GM23338 (cell line): ENCODE data around the gene ZNF740. TPM values are rescaled to one million over a fixed set of nuclear protein-coding genes. Genes with fewer than 3 reads are reported as not detected.

Experiments
- CTCF ChIP-seq, 2 experiments: fragments of 200-600 bp in 1 of 2; sonication (generic) in 1 of 2; conservative IDR thresholded peaks; 2 replicates each; pipeline versions ENCODE4 v1.5.1 to v1.6.1; 2016 to 2017; ENCODE audit warnings: antibody characterized with exemption in 2 of 2, low read depth in 2 of 2, mild to moderate bottlenecking in 2 of 2, moderate library complexity in 1 of 2
- EZH2 ChIP-seq: fragments of 200-600 bp; sonication (generic); IDR thresholded peaks from one replicate; pipeline ENCODE4 v1.8.0; 2017; ENCODE audit warnings: antibody characterized with exemption, mild to moderate bottlenecking, low read depth; ENCODE audit not compliant: unreplicated experiment
- JUNB ChIP-seq: IDR thresholded peaks from one replicate; pipeline ENCODE4 v1.6.1; 2016; ENCODE audit warnings: antibody characterized with exemption; ENCODE audit not compliant: unreplicated experiment
- NANOG ChIP-seq: IDR thresholded peaks from 2 replicates; pipeline ENCODE4 v1.6.1; 2016; ENCODE audit warnings: antibody characterized with exemption, borderline replicate concordance
- STAT1 ChIP-seq: IDR thresholded peaks from one replicate; pipeline ENCODE4 v1.6.1; 2016; ENCODE audit warnings: antibody characterized with exemption; ENCODE audit not compliant: unreplicated experiment
- polyA plus RNA-seq: library from polyadenylated mRNA; unstranded; fragments of >200 nt; fragmentation: Nextera tagmentation; extraction: Ambion mirVana; gene quantifications from 2 replicates; pipeline ENCODE4 v1.2.1, GENCODE V29; 2016
- total RNA-seq: library from RNA; depleted of rRNA; stranded (reverse); fragments of >200 nt; shearing (Covaris generic); gene quantifications from 2 replicates; pipeline ENCODE4 v1.2.3, GENCODE V29; 2014
- TF ChIP-seq, protein P1 (sequence below): fragments of 250-450 bp; sonication (Bioruptor Pico); IDR thresholded peaks from 2 replicates; pipeline ENCODE4 v1.5.0; 2020; ENCODE audit warnings: mild to moderate bottlenecking, moderate library complexity
- TF ChIP-seq, protein P2 (sequence below): IDR thresholded peaks from one replicate; pipeline ENCODE4 v1.6.1; 2018; ENCODE audit warnings: antibody characterized with exemption; ENCODE audit not compliant: unreplicated experiment

The ZNF740 gene
- total and polyA plus RNA-seq, 2 experiments from 2014 or later, result 2.6 to 13.0 TPM

- TF ChIP-seq, protein P1, sequence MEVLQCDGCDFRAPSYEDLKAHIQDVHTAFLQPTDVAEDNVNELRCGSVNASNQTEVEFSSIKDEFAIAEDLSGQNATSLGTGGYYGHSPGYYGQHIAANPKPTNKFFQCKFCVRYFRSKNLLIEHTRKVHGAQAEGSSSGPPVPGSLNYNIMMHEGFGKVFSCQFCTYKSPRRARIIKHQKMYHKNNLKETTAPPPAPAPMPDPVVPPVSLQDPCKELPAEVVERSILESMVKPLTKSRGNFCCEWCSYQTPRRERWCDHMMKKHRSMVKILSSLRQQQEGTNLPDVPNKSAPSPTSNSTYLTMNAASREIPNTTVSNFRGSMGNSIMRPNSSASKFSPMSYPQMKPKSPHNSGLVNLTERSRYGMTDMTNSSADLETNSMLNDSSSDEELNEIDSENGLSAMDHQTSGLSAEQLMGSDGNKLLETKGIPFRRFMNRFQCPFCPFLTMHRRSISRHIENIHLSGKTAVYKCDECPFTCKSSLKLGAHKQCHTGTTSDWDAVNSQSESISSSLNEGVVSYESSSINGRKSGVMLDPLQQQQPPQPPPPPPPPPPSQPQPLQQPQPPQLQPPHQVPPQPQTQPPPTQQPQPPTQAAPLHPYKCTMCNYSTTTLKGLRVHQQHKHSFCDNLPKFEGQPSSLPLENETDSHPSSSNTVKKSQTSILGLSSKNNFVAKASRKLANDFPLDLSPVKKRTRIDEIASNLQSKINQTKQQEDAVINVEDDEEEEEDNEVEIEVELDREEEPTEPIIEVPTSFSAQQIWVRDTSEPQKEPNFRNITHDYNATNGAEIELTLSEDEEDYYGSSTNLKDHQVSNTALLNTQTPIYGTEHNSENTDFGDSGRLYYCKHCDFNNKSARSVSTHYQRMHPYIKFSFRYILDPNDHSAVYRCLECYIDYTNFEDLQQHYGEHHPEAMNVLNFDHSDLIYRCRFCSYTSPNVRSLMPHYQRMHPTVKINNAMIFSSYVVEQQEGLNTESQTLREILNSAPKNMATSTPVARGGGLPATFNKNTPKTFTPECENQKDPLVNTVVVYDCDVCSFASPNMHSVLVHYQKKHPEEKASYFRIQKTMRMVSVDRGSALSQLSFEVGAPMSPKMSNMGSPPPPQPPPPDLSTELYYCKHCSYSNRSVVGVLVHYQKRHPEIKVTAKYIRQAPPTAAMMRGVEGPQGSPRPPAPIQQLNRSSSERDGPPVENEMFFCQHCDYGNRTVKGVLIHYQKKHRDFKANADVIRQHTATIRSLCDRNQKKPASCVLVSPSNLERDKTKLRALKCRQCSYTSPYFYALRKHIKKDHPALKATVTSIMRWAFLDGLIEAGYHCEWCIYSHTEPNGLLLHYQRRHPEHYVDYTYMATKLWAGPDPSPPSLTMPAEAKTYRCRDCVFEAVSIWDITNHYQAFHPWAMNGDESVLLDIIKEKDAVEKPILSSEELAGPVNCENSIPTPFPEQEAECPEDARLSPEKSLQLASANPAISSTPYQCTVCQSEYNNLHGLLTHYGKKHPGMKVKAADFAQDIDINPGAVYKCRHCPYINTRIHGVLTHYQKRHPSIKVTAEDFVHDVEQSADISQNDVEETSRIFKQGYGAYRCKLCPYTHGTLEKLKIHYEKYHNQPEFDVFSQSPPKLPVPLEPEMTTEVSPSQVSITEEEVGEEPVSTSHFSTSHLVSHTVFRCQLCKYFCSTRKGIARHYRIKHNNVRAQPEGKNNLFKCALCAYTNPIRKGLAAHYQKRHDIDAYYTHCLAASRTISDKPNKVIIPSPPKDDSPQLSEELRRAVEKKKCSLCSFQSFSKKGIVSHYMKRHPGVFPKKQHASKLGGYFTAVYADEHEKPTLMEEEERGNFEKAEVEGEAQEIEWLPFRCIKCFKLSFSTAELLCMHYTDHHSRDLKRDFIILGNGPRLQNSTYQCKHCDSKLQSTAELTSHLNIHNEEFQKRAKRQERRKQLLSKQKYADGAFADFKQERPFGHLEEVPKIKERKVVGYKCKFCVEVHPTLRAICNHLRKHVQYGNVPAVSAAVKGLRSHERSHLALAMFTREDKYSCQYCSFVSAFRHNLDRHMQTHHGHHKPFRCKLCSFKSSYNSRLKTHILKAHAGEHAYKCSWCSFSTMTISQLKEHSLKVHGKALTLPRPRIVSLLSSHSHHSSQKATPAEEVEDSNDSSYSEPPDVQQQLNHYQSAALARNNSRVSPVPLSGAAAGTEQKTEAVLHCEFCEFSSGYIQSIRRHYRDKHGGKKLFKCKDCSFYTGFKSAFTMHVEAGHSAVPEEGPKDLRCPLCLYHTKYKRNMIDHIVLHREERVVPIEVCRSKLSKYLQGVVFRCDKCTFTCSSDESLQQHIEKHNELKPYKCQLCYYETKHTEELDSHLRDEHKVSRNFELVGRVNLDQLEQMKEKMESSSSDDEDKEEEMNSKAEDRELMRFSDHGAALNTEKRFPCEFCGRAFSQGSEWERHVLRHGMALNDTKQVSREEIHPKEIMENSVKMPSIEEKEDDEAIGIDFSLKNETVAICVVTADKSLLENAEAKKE (CRISPR knock-in tag), result no peak
- TF ChIP-seq STAT1 (no peak), CTCF (conservative IDR thresholded peaks at IDR 0.05; ENCODE audit: low read depth in 2 of 2) (no peak), NANOG (no peak), JUNB (no peak), EZH2 (no peak)
- TF ChIP-seq, protein P2, sequence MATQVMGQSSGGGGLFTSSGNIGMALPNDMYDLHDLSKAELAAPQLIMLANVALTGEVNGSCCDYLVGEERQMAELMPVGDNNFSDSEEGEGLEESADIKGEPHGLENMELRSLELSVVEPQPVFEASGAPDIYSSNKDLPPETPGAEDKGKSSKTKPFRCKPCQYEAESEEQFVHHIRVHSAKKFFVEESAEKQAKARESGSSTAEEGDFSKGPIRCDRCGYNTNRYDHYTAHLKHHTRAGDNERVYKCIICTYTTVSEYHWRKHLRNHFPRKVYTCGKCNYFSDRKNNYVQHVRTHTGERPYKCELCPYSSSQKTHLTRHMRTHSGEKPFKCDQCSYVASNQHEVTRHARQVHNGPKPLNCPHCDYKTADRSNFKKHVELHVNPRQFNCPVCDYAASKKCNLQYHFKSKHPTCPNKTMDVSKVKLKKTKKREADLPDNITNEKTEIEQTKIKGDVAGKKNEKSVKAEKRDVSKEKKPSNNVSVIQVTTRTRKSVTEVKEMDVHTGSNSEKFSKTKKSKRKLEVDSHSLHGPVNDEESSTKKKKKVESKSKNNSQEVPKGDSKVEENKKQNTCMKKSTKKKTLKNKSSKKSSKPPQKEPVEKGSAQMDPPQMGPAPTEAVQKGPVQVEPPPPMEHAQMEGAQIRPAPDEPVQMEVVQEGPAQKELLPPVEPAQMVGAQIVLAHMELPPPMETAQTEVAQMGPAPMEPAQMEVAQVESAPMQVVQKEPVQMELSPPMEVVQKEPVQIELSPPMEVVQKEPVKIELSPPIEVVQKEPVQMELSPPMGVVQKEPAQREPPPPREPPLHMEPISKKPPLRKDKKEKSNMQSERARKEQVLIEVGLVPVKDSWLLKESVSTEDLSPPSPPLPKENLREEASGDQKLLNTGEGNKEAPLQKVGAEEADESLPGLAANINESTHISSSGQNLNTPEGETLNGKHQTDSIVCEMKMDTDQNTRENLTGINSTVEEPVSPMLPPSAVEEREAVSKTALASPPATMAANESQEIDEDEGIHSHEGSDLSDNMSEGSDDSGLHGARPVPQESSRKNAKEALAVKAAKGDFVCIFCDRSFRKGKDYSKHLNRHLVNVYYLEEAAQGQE, result no peak
Observed at GRCh38 chr12:53204351-53204750, 23.8 kb downstream of the ZNF740 start (continued).
